ENCODE data around the gene DENND1A. TPM values are rescaled to one million over a fixed set of nuclear protein-coding genes. Genes with fewer than 3 reads are reported as not detected.
A peak's percentile ranks its signal among the peaks of the same experiment; 100 is the strongest.

Gene DENND1A
- total and polyA plus RNA-seq, 2 experiments from 2014 or later, result 13.1 to 14.5 TPM

DNA sequence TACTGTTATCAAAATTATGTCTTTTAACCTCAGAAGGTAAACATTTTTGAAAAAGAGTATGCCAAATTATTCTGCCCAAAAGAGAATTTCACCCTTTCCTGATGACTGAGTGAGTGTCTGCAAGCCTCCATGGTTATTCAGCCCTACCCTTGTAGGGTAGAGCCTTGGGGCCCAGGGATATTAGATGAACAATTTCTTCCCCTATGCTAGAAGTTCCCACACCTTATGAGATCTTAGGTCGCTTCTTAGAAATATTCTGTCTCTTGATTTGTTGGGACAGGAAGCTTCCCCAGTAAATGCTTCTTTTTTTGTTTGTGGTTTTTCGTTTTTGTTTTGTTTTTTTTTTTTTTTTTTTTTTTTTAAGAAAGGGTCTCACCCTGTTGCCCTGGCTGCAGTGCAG is 570.8 kb downstream of the DENND1A start:
- Histone ChIP-seq H3K4me1 (ENCODE audit: low read depth) (peaks cover 79% of the 10 kb centered on the region), H3K27ac (peak overlapping the region; percentile 98), H3K36me3 (no peaks in the 10 kb centered on the region), H3K27me3 (no peaks in the 10 kb centered on the region), H3K9me3 (ENCODE audit: low read depth) (no peaks in the 10 kb centered on the region), H3K4me3 (no peak overlapping the region)
- TF ChIP-seq, protein P1, sequence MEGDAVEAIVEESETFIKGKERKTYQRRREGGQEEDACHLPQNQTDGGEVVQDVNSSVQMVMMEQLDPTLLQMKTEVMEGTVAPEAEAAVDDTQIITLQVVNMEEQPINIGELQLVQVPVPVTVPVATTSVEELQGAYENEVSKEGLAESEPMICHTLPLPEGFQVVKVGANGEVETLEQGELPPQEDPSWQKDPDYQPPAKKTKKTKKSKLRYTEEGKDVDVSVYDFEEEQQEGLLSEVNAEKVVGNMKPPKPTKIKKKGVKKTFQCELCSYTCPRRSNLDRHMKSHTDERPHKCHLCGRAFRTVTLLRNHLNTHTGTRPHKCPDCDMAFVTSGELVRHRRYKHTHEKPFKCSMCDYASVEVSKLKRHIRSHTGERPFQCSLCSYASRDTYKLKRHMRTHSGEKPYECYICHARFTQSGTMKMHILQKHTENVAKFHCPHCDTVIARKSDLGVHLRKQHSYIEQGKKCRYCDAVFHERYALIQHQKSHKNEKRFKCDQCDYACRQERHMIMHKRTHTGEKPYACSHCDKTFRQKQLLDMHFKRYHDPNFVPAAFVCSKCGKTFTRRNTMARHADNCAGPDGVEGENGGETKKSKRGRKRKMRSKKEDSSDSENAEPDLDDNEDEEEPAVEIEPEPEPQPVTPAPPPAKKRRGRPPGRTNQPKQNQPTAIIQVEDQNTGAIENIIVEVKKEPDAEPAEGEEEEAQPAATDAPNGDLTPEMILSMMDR (IDR thresholded peaks at IDR 0.05; ENCODE audit: low read depth, low read length), result no peak
- DNase-seq (ENCODE audit: low read depth in 1 of 2, low spot score in 1 of 2), result no peak

DNA sequence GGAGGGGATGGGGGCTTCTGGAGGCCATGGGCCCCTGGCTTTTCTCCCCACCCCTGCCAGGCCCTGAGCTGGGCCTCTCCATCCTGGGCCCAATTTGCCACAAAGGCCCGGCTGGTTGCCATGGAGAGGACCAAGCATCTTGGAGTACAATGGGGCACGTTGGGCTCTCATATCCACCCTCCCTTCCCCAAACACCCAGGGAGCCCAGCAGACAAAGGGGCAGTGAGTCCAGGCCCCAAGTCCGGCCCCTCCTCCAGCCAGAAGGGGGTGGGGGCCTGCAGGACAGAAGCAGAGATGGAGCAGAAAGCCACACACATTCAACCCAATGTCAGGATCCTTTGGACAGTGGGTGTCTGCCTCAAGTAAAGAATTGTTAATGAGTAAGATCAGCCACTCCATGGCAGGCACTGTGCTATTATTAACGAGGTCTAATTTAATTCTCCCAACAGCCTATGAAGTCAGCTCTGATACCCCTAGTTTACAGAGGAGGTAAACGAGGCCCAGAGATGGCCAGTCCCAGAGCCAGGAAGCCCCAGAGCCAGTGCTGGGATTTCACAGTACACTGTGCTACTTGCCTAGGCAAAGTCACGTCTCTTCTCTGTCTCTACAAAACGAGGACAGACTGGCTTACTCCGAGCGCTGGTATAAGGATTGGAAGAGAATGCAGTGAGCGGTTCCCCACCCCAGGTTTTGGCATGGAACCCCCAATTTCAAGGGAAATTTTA is 571.6 kb downstream of the DENND1A start:
- Histone ChIP-seq H3K36me3 (no peaks in the 10 kb centered on the region), H3K27ac (peak overlapping the region; percentile 98), H3K27me3 (no peaks in the 10 kb centered on the region), H3K9me3 (ENCODE audit: low read depth) (no peaks in the 10 kb centered on the region), H3K4me3 (no peak overlapping the region), H3K4me1 (ENCODE audit: low read depth) (peaks cover 71% of the 10 kb centered on the region)
- no peak for DNase-seq (ENCODE audit: low read depth in 1 of 2, low spot score in 1 of 2)
- TF ChIP-seq, protein P1 (IDR thresholded peaks at IDR 0.05; ENCODE audit: low read depth, low read length), result no peak

DNA sequence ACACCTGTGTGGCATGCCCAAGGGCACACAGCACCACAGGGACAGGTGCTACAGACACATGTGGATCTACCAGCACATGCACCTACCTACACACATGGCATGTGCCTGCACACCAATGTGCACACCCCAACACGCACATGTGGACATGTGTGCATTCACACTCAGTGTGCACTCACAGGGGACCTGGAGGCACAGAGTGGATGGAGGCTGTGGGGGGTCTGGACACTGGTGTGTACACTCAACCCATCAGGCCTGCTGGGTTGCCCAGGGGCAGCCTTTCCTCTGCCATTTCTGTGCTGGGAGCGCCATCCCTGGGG is 572.2 kb downstream of the DENND1A start:
- TF ChIP-seq, protein P1 (IDR thresholded peaks at IDR 0.05; ENCODE audit: low read depth, low read length), result no peak
- Histone ChIP-seq H3K36me3 (no peaks in the 10 kb centered on the region), H3K4me1 (ENCODE audit: low read depth) (peaks cover 67% of the 10 kb centered on the region), H3K27ac (peak overlapping the region; percentile 98), H3K27me3 (no peaks in the 10 kb centered on the region), H3K4me3 (no peak overlapping the region), H3K9me3 (ENCODE audit: low read depth) (no peaks in the 10 kb centered on the region)
- no peak for DNase-seq (ENCODE audit: low read depth in 1 of 2, low spot score in 1 of 2)

DNA sequence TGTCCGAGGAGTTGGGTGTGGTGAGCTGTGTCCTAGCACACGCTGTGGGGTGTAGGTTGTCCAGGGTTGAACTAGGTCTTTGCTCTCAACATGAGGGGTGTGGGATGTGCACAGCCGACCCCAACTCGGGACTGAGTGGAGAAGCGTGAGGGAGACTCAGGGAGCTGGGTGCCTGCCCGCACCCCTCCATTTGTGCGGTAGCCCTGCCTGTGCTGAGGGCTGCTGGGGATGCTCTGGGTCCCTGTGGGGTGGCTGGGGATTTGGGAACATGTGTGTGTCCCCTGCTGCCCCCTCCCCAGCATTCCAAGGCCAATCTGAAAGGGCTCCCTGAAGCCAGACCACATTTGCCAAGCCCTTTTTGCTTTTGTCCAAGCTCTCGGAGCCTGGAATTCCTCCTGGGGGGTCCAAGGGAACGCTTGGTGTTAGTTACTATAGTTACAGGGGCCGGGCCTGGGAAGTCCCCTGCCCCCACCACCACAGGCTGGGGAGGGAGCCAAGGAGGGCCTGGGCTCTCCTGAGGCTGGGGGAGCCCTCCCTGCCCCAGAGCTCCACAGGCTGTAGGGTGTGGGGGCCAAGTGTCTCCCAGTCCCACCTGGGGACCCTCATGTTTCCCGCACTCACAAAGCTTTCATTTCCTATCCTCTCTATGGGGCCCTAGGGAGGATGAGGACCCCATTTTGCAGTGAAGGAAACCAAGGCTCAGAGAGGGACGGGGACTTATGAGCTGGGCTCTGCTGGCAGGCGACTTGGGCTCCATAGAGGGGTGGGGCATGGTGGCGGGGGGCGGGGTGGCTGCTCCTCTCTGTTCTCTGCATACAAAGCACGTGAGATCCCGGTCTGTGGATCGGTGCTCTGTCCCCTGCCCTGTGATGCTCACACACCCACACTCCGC is 572.8 kb downstream of the DENND1A start:
- Histone ChIP-seq H3K27ac (peak overlapping the region; percentile 98), H3K36me3 (no peaks in the 10 kb centered on the region), H3K27me3 (no peaks in the 10 kb centered on the region), H3K4me1 (ENCODE audit: low read depth) (peaks cover 61% of the 10 kb centered on the region), H3K9me3 (ENCODE audit: low read depth) (no peaks in the 10 kb centered on the region), H3K4me3 (peak overlapping the region; percentile 34)
- TF ChIP-seq, protein P1 (IDR thresholded peaks at IDR 0.05; ENCODE audit: low read depth, low read length), result no peak
- no peak for DNase-seq (ENCODE audit: low read depth in 1 of 2, low spot score in 1 of 2)

DNA sequence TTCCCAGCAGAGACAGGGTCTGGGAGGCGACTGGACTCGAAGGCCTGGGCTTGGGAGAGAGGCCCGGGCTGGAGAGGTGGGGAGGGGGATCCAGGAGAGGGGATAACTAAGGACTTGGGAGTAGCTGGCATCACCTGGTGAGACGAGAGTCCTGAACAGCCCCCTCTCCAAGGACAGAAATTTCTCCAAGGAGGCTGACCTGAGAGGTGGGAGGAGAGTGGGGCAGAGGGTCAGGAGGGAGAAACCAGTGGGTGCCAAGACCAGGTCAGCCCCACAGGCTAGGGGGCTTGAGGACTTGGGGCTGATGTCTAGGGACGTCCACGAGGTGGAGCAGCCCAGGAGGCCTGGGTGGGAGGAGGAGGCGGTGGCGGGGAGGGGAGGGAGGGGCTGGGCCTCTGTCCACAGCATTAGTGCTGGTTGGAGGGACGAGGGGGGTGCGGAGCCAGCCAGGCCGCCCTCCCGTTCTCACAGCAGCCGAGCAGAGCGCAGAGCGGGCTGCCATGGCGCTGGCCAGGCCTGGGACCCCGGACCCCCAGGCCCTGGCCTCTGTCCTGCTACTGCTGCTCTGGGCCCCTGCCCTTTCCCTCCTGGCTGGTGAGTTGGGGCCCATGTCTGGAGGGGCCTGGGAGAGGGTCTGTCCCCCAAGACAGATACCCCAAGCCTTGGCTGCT is 574.0 kb downstream of the DENND1A start, which contains the start of gene CRB2:
CRB2 (plus strand) TSS at position 437 of the 671 bp plus-strand sequence; CDS start at position 501, 64 bp downstream.
- Histone ChIP-seq H3K36me3 (no peaks in the 10 kb centered on the region), H3K27ac (peak within 1 kb of the TSS; percentile 98), H3K4me1 (ENCODE audit: low read depth) (peaks cover 50% of the 10 kb centered on the region), H3K4me3 (peak within 1 kb of the TSS; percentile 34), H3K9me3 (ENCODE audit: low read depth) (no peaks in the 10 kb centered on the region), H3K27me3 (no peaks in the 10 kb centered on the region)
- TF ChIP-seq, protein P1 (IDR thresholded peaks at IDR 0.05; ENCODE audit: low read depth, low read length), result no peak
- peak in 1 of 2 donors; percentile 86 for DNase-seq (ENCODE audit: low read depth in 1 of 2, low spot score in 1 of 2)
